Tibial artery (tissue), 4 donors: ENCODE results near the gene GLCCI1.
"Not testable (repeated sequence)": the region's sequence is repeated elsewhere in the genome, so short reads cannot be mapped to it uniquely, and the experiment has no call there.

Experiments
- DNase-seq, 2 donors: peaks; one replicate each; pipeline ENCODE4 v3.0.0-alpha.2; 2019
- H3K27ac ChIP-seq, 2 donors: fragments of 200-600 bp; sonication (generic) in 1 of 2; 1 replicate in 1 of 2; 2 replicates in 1 of 2; pipeline ENCODE4 v1.5.1; 2018 to 2019; ENCODE audit warnings: mild to moderate bottlenecking in 1 of 2
- H3K27me3 ChIP-seq, 2 donors: fragments of 200-600 bp; sonication (generic) in 1 of 2; one replicate each; pipeline versions ENCODE4 v1.5.1 to v1.6.0; 2016 to 2019
- H3K36me3 ChIP-seq, 3 donors: fragments of 200-600 bp; sonication (generic) in 2 of 3; one replicate each; pipeline ENCODE4 v1.5.1; 2016 to 2019; ENCODE audit warnings: mild to moderate bottlenecking in 2 of 3
- H3K4me1 ChIP-seq, 4 donors: fragments of 200-600 bp; sonication (generic) in 2 of 4; 1 replicate in 3 of 4; 2 replicates in 1 of 4; pipeline ENCODE4 v1.5.1; 2016 to 2019
- H3K4me3 ChIP-seq, 2 donors: fragments of 200-600 bp; sonication (generic) in 1 of 2; 1 replicate in 1 of 2; 2 replicates in 1 of 2; pipeline ENCODE4 v1.5.1; 2018 to 2019; ENCODE audit warnings: mild to moderate bottlenecking in 2 of 2
- H3K9me3 ChIP-seq, 3 donors: fragments of 200-600 bp; sonication (generic) in 1 of 3; one replicate each; pipeline ENCODE4 v1.5.1; 2016 to 2019
- CTCF ChIP-seq, 2 experiments: fragments of 200-600 bp in 1 of 2; fragments of 450-650 bp in 1 of 2; IDR thresholded peaks; one replicate each; pipeline ENCODE4 v1.5.1; 2017 to 2019; ENCODE audit warnings: antibody characterized with exemption in 2 of 2, mild to moderate bottlenecking in 1 of 2, moderate library complexity in 1 of 2
- intact Hi-C: fragments of 100-400 bp; cut with DNase I; formaldehyde crosslinking; loops from one replicate; pipeline ENCODE4 v1.15.0; 2023; ENCODE audit warnings: low total_unique reads

GLCCI1 gene

DNA sequence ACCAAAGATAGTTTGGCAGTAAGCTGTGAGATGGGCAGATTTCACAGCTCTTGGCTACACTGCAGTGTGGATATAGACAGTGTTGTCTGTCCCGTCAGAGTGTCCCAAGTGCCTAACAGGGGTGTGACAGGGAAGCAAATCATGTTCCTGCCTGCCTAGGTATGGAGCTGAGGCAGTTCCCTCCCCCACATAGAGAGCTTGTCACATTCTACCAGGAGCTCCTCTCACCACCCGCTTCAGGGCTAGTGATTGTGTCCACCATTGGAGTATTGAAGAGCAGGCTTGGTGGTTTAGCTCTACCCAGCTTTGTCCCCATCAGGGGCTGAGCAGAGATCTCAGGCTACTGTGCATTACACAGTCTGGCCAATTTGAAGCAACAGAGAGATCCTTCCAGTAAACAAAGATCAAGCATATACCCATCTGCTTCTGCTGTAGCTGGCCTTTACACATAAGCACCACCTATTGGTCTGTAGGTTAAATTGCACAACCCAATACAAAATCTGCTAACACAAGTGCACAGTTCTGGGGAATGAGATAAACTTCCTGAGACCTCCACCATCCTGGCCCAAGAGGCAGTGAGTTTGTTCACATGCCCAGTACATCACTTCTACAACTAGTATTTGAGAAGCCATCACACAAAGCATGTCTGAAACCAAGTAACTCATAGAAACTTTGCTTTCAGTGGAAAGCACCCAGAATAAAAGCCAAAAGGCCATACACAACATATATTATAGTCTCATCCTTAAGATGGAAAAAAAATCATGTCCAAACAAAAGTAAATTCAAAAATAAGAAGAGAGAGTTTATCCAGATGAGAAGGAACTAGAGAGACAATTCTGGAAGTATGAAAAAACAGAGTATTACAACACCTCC is 67.3 kb downstream of the GLCCI1 start:
- no peak for DNase-seq
- H3K4me3 ChIP-seq = no peak overlapping the region

DNA sequence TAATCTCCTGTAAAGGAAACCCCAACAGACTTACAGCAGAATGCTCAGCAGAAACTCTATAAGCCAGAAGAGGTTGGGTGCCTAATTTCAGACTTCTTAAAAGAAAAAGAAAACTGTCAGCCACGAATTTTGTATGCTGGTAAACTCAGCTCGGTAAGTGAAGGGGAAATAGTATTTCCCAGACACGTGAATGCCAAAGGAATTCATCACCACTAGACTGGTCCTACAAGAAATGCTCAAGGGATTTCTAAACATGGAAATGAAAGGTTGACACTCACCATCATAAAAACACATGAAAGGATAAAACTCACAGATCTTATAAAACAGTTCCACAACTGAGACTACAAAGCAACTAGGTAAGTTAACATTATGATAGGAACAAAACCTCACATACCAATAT is 68.6 kb downstream of the GLCCI1 start:
- peaks cover 0 to 10% (median 10%) of the 10 kb centered on the region in 3 donors for H3K9me3 ChIP-seq
- intact Hi-C loops = no loop called here
- no peak for DNase-seq
- no peak for TF ChIP-seq CTCF (IDR thresholded peaks at IDR 0.05)
- H3K27ac ChIP-seq = no peak overlapping the region
- no peak overlapping the region for H3K4me3 ChIP-seq
- no peaks in the 10 kb centered on the region for H3K27me3 ChIP-seq
- no peaks in the 10 kb centered on the region for H3K4me1 ChIP-seq
- peaks cover 4 to 19% (median 5%) of the 10 kb centered on the region in 3 donors for H3K36me3 ChIP-seq

More for the DNA sequence above, 67.3 kb downstream of the GLCCI1 start:
- intact Hi-C loops = no loop called here
- TF ChIP-seq CTCF (IDR thresholded peaks at IDR 0.05) = no peak
- peaks cover 0 to 10% (median 10%) of the 10 kb centered on the region in 3 donors for H3K9me3 ChIP-seq
- peaks cover 4 to 19% (median 5%) of the 10 kb centered on the region in 3 donors for H3K36me3 ChIP-seq
- no peaks in the 10 kb centered on the region for H3K27me3 ChIP-seq
- H3K27ac ChIP-seq = no peak overlapping the region
- H3K4me1 ChIP-seq = no peaks in the 10 kb centered on the region

DNA sequence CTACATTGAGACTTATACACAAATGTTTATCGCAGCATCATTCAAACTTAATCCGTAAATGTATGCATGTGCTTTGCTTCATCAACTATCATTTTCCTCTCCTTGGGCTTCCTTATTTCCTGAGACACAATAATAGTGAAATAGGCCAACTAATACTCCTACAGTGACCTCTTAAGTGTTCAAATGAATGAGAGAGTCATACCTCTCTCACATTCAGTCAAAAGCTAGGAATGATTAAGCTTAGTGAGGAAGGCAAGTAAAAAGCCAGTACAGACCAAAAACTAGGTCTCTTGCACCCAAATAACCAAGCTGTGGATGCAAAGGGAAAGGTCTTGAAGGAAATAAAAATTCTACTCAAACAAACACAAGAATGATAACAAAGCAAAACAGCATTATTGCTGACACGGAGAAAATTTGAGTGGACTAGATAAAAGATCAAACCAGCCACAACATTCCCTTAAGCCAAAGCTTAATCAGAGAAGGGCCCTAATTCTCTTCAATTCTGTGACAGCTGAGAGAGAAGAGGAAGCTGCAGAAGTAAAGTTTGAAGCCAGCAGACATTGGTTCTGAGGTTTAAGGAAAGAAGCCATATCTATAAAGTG is 72.3 kb downstream of the GLCCI1 start:
- no peak overlapping the region for H3K4me3 ChIP-seq
- no peak overlapping the region for H3K27ac ChIP-seq
- H3K4me1 ChIP-seq = no peaks in the 10 kb centered on the region
- H3K9me3 ChIP-seq = peaks cover 0 to 7% (median 4%) of the 10 kb centered on the region in 3 donors
- no peak for DNase-seq
- TF ChIP-seq CTCF (IDR thresholded peaks at IDR 0.05) = no peak
- H3K27me3 ChIP-seq = no peaks in the 10 kb centered on the region
- peaks cover under 1 to 10% (median 1%) of the 10 kb centered on the region in 3 donors for H3K36me3 ChIP-seq
- intact Hi-C loops = no loop called here

DNA sequence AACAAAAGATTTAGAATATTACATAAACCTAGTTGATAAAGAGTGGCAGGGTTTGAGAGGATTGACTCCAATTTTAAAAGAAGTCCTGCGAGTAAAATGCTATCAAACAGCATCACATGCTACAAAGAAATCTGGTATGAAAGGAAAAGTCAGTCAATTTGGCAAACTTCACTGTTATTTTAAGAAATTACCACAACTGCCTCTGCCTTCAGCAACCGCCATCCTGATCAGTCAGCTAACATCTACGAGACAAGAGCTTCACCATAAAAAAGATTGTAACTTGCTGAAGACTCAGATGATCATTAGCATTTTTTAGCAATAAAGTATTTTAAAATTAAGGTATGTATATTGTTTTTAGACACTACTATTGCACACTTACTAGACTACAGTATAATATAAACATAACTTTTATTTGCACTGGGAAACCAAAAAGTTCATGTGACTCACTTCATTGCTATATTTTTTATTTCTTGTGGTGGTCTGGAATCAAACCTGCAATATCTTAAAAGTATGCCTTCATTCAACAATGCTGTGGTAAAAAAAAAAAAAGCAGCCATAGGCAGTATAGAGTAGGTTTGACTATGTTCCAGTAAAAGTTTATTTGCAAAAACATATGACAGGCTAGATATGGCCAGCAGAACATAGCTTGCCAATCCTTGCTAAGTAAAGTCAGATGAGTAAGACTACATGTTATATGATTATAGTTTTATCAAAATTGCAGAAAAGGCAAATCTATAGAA is 74.4 kb downstream of the GLCCI1 start:
- Histone ChIP-seq H3K4me3 (no peak overlapping the region), H3K9me3 (no peaks in the 10 kb centered on the region), H3K4me1 (no peaks in the 10 kb centered on the region), H3K36me3 (peaks cover 0 to 4% (median 0%) of the 10 kb centered on the region in 3 donors), H3K27me3 (no peaks in the 10 kb centered on the region), H3K27ac (no peak overlapping the region)
- intact Hi-C loops = no loop called here
- no peak for TF ChIP-seq CTCF (IDR thresholded peaks at IDR 0.05)
- DNase-seq = no peak

DNA sequence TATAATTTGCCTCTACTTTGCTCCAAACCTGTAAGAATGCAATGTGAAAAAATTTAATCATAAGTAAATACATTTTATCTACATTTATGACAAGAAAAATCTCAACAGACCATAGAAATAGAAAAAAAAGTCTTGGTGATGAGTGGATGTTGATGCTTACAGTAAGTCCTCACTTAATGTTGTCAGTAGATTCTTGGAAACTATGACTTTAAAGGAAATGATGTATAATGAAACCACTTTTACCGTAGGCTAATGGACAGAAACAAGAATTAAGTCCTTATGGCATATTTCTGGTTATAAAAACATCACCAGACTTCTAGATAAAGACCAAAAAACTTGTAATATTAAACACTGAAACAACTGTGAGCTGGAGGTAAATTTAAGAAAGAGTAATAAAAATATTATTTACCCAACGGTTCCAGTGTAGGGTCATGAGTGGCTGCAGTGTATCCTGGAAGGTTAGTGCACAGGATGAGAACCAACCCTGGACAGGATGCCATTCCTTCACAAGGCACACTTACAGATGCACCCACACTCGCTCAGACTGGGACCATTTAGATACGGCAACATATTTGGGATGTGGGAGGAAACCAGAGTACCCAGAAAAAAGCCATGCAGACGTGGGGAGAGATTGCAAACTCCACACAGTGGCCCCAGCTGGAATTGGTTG is 76.3 kb downstream of the GLCCI1 start:
- Histone ChIP-seq H3K36me3 (peaks cover 0 to 4% (median 0%) of the 10 kb centered on the region in 3 donors), H3K4me3 (no peak overlapping the region), H3K9me3 (no peaks in the 10 kb centered on the region), H3K4me1 (no peaks in the 10 kb centered on the region), H3K27me3 (no peaks in the 10 kb centered on the region), H3K27ac (no peak overlapping the region)
- intact Hi-C loops = no loop called here
- DNase-seq = no peak
- no peak for TF ChIP-seq CTCF (IDR thresholded peaks at IDR 0.05)

- H3K9me3 ChIP-seq, DNase-seq, H3K4me3 ChIP-seq, H3K27me3 ChIP-seq, H3K36me3 ChIP-seq, H3K27ac ChIP-seq, intact Hi-C loops, H3K4me1 ChIP-seq: not testable (repeated sequence)
These were observed 79.5 kb downstream of the GLCCI1 start for GRCh38 chr7:8048067-8048466.
